NCI-H2227 treated with DMSO at 0.1 percent for 48 hours (cell line): ENCODE data around the gene PIGT.
A peak's percentile ranks its signal among the peaks of the same experiment; 100 is the strongest.

Source experiments
- DNase-seq: peaks from one replicate; lab custom pipeline; 2025; lab: John Stamatoyannopoulos, UW

Gene PIGT

GRCh38 chr20:45415822-45416637 lies at the start of gene PIGT:
Gene PIGT (plus strand): TSS chr20:45416141. CDS start chr20:45416157, 16 bp downstream.
- peak; percentile 87 for DNase-seq

GRCh38 chr20:45366192-45366591 lies 49.7 kb upstream of the PIGT start:
- no peak for DNase-seq

- no peak for DNase-seq
These were observed 49.3 kb upstream of the PIGT start for GRCh38 chr20:45366631-45367030.

GRCh38 chr20:45367126-45367525 lies 48.8 kb upstream of the PIGT start:
- DNase-seq, result no peak

- DNase-seq, result no peak
These were observed 47.5 kb upstream of the PIGT start for GRCh38 chr20:45368221-45368980.

DNA sequence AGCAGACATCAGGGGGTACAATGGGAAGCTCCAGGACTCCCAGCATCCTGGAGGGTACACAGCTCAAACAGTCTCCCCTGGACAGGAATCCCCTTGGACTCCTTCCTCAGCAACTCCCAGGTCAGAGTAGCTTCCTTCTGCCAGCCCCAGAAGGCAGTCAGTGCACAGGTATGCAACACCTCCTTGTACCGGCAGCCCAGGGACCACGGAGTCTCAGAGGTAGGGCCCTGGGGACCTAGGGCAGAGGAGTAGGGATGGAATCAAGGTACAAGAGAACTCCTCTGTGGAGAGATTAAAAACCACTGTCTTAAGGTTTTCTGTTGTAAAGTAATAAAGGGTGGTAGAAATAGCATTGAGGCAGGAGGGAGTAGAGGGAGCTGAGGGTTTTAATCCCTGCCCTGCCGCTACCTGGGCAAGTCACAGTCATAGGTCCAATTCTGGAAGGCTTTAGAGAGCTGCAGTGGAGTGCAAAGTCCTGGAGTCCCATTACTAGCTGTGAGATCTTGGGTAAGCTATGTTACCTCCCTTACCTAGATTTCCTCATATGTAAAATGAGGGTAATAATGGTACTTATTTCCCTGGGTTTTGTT lies 45.3 kb upstream of the PIGT start:
- no peak for DNase-seq

GRCh38 chr20:45372241-45372640 lies 43.7 kb upstream of the PIGT start:
- no peak for DNase-seq

DNA sequence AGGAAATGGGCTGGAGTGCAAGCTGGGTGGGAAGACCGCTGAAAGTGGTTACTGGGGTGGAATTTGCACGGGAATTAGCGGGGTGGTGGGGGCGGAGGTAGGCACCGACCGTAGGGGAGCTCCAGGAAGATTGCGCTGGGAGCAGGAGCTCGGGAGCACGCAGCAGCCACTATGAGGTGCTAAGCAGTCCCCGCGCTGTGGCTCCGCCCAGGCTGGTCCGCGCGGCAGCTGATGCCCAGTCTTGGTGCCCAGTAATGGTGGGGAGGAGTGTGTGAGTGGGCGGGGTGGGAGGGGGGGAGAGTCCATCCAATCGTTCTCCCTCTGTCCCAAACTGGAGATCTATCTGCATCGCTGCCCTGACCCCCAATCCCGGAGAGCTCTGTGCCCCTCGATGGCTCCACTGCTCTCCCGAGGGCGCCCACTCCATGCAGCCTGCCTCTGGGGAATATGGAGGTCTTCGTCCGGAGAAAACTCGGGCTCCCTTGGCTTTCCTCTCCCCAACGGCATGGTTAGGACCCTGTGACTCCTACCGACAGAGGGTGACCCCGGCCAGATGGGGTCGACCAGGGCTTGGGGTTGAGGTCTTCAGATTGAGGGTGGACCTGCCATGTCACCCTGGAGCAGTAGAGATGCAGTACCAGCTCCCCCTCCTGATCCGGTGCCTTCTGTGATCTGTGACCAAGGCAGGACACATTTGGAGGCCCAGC lies 43.1 kb upstream of the PIGT start:
- DNase-seq, result no peak

DNA sequence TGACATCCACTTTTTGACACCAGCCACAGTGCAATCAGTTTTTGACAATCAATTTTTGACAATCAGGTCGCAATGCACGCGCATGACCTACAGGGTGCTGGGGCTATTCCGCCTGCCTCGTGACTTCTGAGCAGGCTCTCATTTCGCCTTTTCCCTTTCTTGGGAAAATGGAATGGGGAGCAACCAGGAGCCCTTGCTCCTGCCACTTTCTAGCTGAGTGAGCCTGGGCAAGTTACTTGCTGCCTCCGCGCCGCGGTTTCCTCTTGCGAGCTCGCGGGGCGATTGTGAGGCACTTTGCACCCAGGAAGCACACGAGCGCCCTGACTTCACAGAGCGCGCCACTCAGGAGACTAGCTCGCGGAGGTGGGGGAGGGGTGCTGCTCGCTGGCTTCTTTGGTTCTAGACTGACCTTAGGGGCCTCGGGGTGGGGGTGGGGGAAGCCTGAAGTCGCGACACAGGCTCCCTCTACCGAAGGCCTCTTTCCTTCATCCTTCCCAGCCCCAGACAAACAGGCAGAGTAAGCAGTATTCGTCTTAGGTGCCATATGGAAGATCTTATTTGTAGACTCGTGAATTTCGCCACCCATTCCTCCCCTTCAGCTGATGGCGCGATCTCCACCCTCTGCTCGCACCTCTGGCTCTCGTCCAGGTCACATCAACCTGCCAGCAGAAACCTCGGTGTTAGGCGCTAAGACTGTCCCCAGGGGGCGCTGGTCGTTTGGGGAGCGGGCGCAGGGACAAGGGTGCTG lies 42.4 kb upstream of the PIGT start:
- DNase-seq, result no peak

DNA sequence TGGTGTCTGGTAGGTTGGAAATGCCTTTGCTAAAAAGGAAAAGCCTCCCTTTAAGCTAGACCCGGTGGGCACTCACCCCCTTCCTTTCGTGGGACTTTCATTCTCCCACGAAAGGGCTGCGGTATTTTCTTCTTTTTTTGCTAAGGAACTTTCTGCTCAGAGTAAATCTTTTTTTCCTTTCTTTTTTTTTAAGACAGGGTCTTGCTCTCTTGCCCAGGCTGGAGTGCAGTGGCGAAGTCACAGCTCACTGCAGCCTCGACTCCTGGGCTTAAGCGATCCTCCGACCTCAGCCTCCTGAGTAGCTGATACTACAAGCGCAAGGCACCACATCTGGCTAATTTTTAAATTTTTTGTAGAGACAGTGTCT lies 41.9 kb upstream of the PIGT start:
- DNase-seq, result no peak

DNA sequence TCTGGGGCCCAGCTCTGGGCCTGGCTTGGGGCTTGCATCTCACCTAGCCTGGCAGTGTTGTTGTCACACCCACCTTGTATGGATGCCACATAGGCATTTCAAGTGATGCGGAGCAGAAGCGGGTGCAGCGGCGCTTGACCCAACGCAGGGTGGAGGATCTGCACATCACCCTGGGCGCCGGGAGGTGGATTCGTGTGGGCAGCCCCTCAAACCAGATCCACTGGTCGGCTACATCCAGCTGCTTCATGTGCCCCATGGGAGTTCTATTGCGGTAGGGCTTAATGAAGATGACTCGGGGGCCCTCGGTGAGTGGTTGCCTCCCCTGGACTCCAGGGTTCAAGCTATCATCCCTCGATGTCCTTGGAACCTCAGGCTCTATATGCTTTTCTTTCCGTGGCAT lies 41.0 kb upstream of the PIGT start:
- no peak for DNase-seq

- no peak for DNase-seq
These were observed 38.7 kb upstream of the PIGT start for GRCh38 chr20:45377269-45377668.

- no peak for DNase-seq
These were observed 37.8 kb upstream of the PIGT start, which contains the start of gene TP53TG5 for GRCh38 chr20:45378191-45378590. Gene TP53TG5 (minus strand): TSS chr20:45378325. CDS start chr20:45378236, 89 bp downstream.

GRCh38 chr20:45387274-45387673 lies 28.7 kb upstream of the PIGT start:
- DNase-seq, result no peak

- DNase-seq, result no peak
These were observed 25.0 kb upstream of the PIGT start for GRCh38 chr20:45390931-45391330.

GRCh38 chr20:45391559-45391958 lies 24.4 kb upstream of the PIGT start:
- no peak for DNase-seq

GRCh38 chr20:45392733-45393132 lies 23.2 kb upstream of the PIGT start:
- no peak for DNase-seq

DNA sequence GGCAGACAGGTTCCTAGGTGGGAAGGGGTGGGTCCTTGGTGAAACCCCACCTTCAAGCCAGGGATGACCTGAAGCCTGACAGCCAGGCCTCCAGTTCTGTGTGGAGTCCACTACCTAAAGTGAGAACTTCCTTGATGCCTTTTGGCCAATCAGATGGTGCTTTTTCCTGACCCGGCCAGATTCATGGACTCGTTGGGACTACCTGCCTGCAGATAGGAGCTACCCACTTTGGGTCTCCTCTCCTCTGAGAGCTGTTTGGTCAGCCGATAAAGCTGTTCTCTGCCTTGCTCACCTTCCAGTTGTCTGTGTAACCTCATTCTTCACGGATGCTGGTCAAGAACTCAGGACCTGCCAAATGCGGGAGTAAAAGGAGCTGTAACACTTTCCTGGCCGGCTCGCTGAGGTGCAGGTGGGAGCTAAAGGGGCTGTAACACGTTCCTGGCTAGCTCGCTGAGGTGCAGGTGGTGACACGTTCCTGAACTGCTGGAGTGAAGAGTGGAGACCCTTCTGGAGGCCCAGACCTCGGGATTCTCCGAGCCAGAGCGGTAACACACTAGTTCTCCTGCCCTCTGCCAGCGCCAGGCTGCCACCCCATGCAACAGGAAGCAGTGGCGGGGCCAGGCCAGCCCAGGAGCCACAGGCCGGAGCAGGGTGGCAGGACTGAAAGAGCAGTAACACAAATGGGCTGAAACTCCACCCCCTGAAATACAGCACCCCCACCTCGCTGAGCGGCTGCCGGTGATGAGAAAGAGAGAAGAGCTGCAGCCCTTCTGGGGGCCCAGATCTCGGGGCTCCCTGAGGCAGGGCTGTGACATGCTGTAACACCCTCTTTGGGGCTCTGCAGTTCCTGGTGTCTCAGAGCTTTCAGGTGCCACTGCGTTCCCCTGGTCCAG lies 21.5 kb upstream of the PIGT start:
- no peak for DNase-seq

GRCh38 chr20:45395114-45395415 lies 20.9 kb upstream of the PIGT start:
- DNase-seq, result no peak

DNA sequence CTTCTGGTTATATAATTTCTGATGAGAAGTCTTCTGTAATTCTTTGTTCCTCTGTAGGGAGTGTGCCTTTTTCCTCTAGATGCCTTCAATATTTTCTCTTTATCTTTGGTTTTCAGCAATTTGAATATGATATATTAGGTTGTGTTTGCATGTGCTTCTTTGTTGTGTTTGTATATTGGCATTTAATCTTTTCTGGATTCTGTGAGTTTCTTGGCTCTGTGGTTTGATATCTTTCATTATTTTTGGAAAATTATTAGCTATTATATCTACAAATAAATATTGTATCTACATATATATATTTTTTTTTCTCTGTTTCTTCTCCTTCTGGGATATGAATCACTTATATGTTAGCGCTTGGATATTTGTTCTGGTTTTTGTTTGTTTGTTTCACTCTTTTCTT lies 16.9 kb upstream of the PIGT start:
- no peak for DNase-seq
